ENCODE results near the gene PCARE. TPM values are rescaled to one million over a fixed set of nuclear protein-coding genes. Genes with fewer than 3 reads are reported as not detected.
A peak's percentile ranks its signal among the peaks of the same experiment; 100 is the strongest.

Gene PCARE
- total RNA-seq, 1 experiment from 2014 or later, result not detected

GRCh38 chr2:29115797-29116781 lies 41.8 kb upstream of the PCARE start:
- Mint-ChIP-seq H3K27ac (no peak overlapping the region), H3K27me3 (ENCODE audit: low read depth) (peaks cover 61% of the 10 kb centered on the region), H3K4me1 (peaks cover 6% of the 10 kb centered on the region; the same call in 1 of the 2 replicates), H3K36me3 (no peaks in the 10 kb centered on the region; the same call in 1 of the 2 replicates), H3K4me3 (peak overlapping the region; percentile 79), H3K9me3 (no peaks in the 10 kb centered on the region)
- ChIA-PET CTCF (interaction anchor here (1.0 kb wide), 1 partner anchor 81 kb away, joined by 3 read pairs; no protein-coding TSS in a partner anchor), POLR2A (interaction anchor here (0.6 kb wide), 1 partner anchor 15 kb away, joined by 6 read pairs; no protein-coding TSS in a partner anchor)
- TF ChIP-seq MLX (CRISPR knock-in tag; IDR thresholded peaks at IDR 0.05) (no peak), PREB (CRISPR knock-in tag; IDR thresholded peaks at IDR 0.05; ENCODE audit: borderline replicate concordance) (no peak), SMAD3 (CRISPR knock-in tag; IDR thresholded peaks at IDR 0.05; ENCODE audit: borderline replicate concordance) (no peak)
- peak; percentile 65 for ATAC-seq
- DNase-seq (ENCODE audit: low spot score), result peak; percentile 21

GRCh38 chr2:29114946-29115609 lies 40.8 kb upstream of the PCARE start, which contains the start of gene CLIP4:
TSS of gene CLIP4 (plus strand) at chr2:29115415. CDS start at chr2:29121389, 5,974 bp downstream.
- Mint-ChIP-seq H3K4me3 (peak within 1 kb of the TSS; percentile 79), H3K27ac (no peak within 1 kb of the TSS), H3K9me3 (no peaks in the 10 kb centered on the region), H3K36me3 (no peaks in the 10 kb centered on the region; the same call in 1 of the 2 replicates), H3K27me3 (ENCODE audit: low read depth) (peaks cover 63% of the 10 kb centered on the region), H3K4me1 (peaks cover 6% of the 10 kb centered on the region; the same call in 1 of the 2 replicates)
- POLR2A ChIA-PET, result no interaction called here
- peak; percentile 76 for ATAC-seq
- DNase-seq (ENCODE audit: low spot score), result peak; percentile 35
- TF ChIP-seq CREB1 (CRISPR knock-in tag; IDR thresholded peaks at IDR 0.05) (no peak), ZNF423 (CRISPR knock-in tag; IDR thresholded peaks at IDR 0.05) (no peak)
- CTCF ChIA-PET, result no interaction called here

- POLR2A ChIA-PET, result no interaction called here
- peaks cover 6% of the 10 kb centered on the region; the same call in 1 of the 2 replicates for H3K4me1 Mint-ChIP-seq
- ATAC-seq (peak; percentile 25), DNase-seq (ENCODE audit: low spot score) (no peak)
- no peak overlapping the region for H3K27ac Mint-ChIP-seq
- peaks cover 63% of the 10 kb centered on the region for H3K27me3 Mint-ChIP-seq (ENCODE audit: low read depth)
- CTCF ChIA-PET, result interaction anchor here (0.6 kb wide), 1 partner anchor 126 kb away, joined by 3 read pairs; no protein-coding TSS in a partner anchor
- no peaks in the 10 kb centered on the region; the same call in 1 of the 2 replicates for H3K36me3 Mint-ChIP-seq
- peak overlapping the region; percentile 72 for H3K4me3 Mint-ChIP-seq
- no peaks in the 10 kb centered on the region for H3K9me3 Mint-ChIP-seq
- no peak for TF ChIP-seq ZNF263 (CRISPR knock-in tag; IDR thresholded peaks at IDR 0.05; ENCODE audit: low read depth)
- no peak for TF ChIP-seq ZMAT4 (CRISPR knock-in tag; IDR thresholded peaks at IDR 0.05)
- no peak for TF ChIP-seq FOXP4 (CRISPR knock-in tag; IDR thresholded peaks at IDR 0.05)
- TF ChIP-seq E2F4 (CRISPR knock-in tag; IDR thresholded peaks at IDR 0.05; ENCODE audit: borderline replicate concordance, low read depth), result no peak
- no peak for TF ChIP-seq GABPB1 (CRISPR knock-in tag; IDR thresholded peaks at IDR 0.05)
- TF ChIP-seq MYBL2 (CRISPR knock-in tag; IDR thresholded peaks at IDR 0.05), result no peak
- no peak for TF ChIP-seq PREB (CRISPR knock-in tag; IDR thresholded peaks at IDR 0.05; ENCODE audit: borderline replicate concordance)
- TF ChIP-seq TEAD4 (CRISPR knock-in tag; IDR thresholded peaks at IDR 0.05), result no peak
- TF ChIP-seq NFATC4 (CRISPR knock-in tag; IDR thresholded peaks at IDR 0.05), result no peak
- TF ChIP-seq RELA (CRISPR knock-in tag; IDR thresholded peaks at IDR 0.05; ENCODE audit: borderline replicate concordance), result no peak
- no peak for TF ChIP-seq TEAD1 (CRISPR knock-in tag; IDR thresholded peaks at IDR 0.05)
- TF ChIP-seq ZNF138 (CRISPR knock-in tag; conservative IDR thresholded peaks at IDR 0.05), result no peak
- TF ChIP-seq OVOL2 (CRISPR knock-in tag; IDR thresholded peaks at IDR 0.05; ENCODE audit: borderline replicate concordance), result no peak
- no peak for TF ChIP-seq ZNF512 (CRISPR knock-in tag; IDR thresholded peaks at IDR 0.05; ENCODE audit: borderline replicate concordance)
Measured at GRCh38 chr2:29114586-29114945, 40.2 kb upstream of the PCARE start.
